Measurements from ENCODE around the gene CSF1. TPM values are rescaled to one million over a fixed set of nuclear protein-coding genes. Genes with fewer than 3 reads are reported as not detected.

Gene CSF1
- total RNA-seq, 1 donor from 2014 or later: 15.2 TPM

DNA sequence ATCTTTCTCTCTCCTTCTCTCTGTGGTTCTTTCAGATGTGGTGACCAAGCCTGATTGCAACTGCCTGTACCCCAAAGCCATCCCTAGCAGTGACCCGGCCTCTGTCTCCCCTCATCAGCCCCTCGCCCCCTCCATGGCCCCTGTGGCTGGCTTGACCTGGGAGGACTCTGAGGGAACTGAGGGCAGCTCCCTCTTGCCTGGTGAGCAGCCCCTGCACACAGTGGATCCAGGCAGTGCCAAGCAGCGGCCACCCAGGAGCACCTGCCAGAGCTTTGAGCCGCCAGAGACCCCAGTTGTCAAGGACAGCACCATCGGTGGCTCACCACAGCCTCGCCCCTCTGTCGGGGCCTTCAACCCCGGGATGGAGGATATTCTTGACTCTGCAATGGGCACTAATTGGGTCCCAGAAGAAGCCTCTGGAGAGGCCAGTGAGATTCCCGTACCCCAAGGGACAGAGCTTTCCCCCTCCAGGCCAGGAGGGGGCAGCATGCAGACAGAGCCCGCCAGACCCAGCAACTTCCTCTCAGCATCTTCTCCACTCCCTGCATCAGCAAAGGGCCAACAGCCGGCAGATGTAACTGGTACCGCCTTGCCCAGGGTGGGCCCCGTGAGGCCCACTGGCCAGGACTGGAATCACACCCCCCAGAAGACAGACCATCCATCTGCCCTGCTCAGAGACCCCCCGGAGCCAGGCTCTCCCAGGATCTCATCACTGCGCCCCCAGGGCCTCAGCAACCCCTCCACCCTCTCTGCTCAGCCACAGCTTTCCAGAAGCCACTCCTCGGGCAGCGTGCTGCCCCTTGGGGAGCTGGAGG is 12.7 kb downstream of the CSF1 start:
- Mint-ChIP-seq H3K9me3 (no peaks in the 10 kb centered on the region), H3K36me3 (peaks cover 35% of the 10 kb centered on the region), H3K27ac (no peak overlapping the region), H3K4me1 (ENCODE audit: unreplicated experiment) (peaks cover 3% of the 10 kb centered on the region), H3K27me3 (no peaks in the 10 kb centered on the region), H3K4me3 (no peak overlapping the region)
- no peak for DNase-seq (ENCODE audit: extremely low spot score, unreplicated experiment)
- TF ChIP-seq, protein P1, sequence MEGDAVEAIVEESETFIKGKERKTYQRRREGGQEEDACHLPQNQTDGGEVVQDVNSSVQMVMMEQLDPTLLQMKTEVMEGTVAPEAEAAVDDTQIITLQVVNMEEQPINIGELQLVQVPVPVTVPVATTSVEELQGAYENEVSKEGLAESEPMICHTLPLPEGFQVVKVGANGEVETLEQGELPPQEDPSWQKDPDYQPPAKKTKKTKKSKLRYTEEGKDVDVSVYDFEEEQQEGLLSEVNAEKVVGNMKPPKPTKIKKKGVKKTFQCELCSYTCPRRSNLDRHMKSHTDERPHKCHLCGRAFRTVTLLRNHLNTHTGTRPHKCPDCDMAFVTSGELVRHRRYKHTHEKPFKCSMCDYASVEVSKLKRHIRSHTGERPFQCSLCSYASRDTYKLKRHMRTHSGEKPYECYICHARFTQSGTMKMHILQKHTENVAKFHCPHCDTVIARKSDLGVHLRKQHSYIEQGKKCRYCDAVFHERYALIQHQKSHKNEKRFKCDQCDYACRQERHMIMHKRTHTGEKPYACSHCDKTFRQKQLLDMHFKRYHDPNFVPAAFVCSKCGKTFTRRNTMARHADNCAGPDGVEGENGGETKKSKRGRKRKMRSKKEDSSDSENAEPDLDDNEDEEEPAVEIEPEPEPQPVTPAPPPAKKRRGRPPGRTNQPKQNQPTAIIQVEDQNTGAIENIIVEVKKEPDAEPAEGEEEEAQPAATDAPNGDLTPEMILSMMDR (conservative IDR thresholded peaks at IDR 0.05): peak; percentile 65

- Mint-ChIP-seq H3K4me1 (ENCODE audit: unreplicated experiment) (no peaks in the 10 kb centered on the region), H3K27me3 (no peaks in the 10 kb centered on the region), H3K27ac (no peak overlapping the region), H3K9me3 (no peaks in the 10 kb centered on the region), H3K4me3 (no peak overlapping the region), H3K36me3 (peaks cover 29% of the 10 kb centered on the region)
- DNase-seq (ENCODE audit: extremely low spot score, unreplicated experiment): no peak
- TF ChIP-seq, protein P1 (conservative IDR thresholded peaks at IDR 0.05): no peak
Observed at GRCh38 chr1:109923946-109924275, 13.3 kb downstream of the CSF1 start.

- no peaks in the 10 kb centered on the region for H3K9me3 Mint-ChIP-seq
- no peaks in the 10 kb centered on the region for H3K4me1 Mint-ChIP-seq (ENCODE audit: unreplicated experiment)
- no peak overlapping the region for H3K4me3 Mint-ChIP-seq
- H3K36me3 Mint-ChIP-seq: peaks cover 27% of the 10 kb centered on the region
- no peaks in the 10 kb centered on the region for H3K27me3 Mint-ChIP-seq
- no peak overlapping the region for H3K27ac Mint-ChIP-seq
- TF ChIP-seq, protein P1 (conservative IDR thresholded peaks at IDR 0.05): no peak
- no peak for DNase-seq (ENCODE audit: extremely low spot score, unreplicated experiment)
Observed at GRCh38 chr1:109924316-109924715, 13.7 kb downstream of the CSF1 start.

GRCh38 chr1:109925159-109925990 is 14.7 kb downstream of the CSF1 start:
- H3K27ac Mint-ChIP-seq: no peak overlapping the region
- TF ChIP-seq, protein P1 (conservative IDR thresholded peaks at IDR 0.05): no peak
- H3K4me3 Mint-ChIP-seq: no peak overlapping the region
- H3K36me3 Mint-ChIP-seq: peaks cover 27% of the 10 kb centered on the region
- no peaks in the 10 kb centered on the region for H3K9me3 Mint-ChIP-seq
- no peak for DNase-seq (ENCODE audit: extremely low spot score, unreplicated experiment)
- H3K27me3 Mint-ChIP-seq: no peaks in the 10 kb centered on the region
- H3K4me1 Mint-ChIP-seq (ENCODE audit: unreplicated experiment): peaks cover 4% of the 10 kb centered on the region

DNA sequence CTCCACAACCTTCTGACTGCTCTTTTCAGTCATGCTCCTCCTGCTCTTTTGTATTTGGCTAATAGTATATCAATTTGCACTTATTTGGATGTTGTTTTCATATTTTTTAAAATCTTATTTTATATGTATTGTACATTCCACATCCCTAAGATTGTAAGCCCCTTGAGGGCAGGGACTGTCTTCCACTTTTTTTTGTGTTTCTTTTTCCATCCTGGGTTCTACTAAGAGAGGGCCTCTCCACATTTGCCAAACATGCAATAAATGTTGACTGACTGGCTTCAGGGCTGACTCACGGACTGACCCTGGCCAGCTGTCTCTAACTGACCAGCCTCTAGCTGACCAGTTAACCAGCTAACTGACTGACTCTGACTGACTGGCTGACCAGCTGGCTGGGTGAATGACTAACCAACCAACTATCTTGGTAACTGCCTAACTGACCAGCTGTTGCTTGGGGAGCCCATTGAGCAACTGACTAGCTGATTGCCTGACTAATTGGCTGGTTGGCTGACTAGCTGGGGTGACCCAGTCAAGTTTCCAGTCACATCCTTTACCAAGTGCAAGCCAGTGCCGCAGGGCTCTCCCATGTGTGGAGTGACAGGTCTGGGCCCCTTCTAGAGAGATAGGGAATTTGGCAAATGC is 16.1 kb downstream of the CSF1 start:
- DNase-seq (ENCODE audit: extremely low spot score, unreplicated experiment): no peak

More for the DNA sequence above, 16.1 kb downstream of the CSF1 start:
- Mint-ChIP-seq H3K4me3 (no peak overlapping the region), H3K27ac (no peak overlapping the region), H3K4me1 (ENCODE audit: unreplicated experiment) (peaks cover 15% of the 10 kb centered on the region), H3K9me3 (no peaks in the 10 kb centered on the region), H3K27me3 (no peaks in the 10 kb centered on the region), H3K36me3 (peaks cover 22% of the 10 kb centered on the region)
- TF ChIP-seq, protein P1 (conservative IDR thresholded peaks at IDR 0.05): no peak
